Sigmoid colon (tissue), 4 donors: Measurements from ENCODE around the gene SCN10A.

Source experiments
- EP300 ChIP-seq, 4 donors: sonication (generic); formaldehyde crosslinking; IDR thresholded peaks; one replicate each; pipeline ENCODE4 v1.6.1; 2017; ENCODE audit warnings: antibody characterized with exemption in 4 of 4
- POLR2A ChIP-seq, 2 donors: fragments of 450-650 bp; IDR thresholded peaks; one replicate each; pipeline ENCODE4 v1.6.1; 2016; ENCODE audit warnings: antibody characterized with exemption in 2 of 2, mild to moderate bottlenecking in 2 of 2, moderate library complexity in 2 of 2
- POLR2AphosphoS5 ChIP-seq, 4 donors: sonication (generic); formaldehyde crosslinking; IDR thresholded peaks; one replicate each; pipeline ENCODE4 v1.6.1; 2017; ENCODE audit warnings: antibody characterized with exemption in 4 of 4
- TF ChIP-seq, protein P1 (sequence below), 4 experiments: fragments of 450-650 bp in 3 of 4; fragments of 200-600 bp in 1 of 4; IDR thresholded peaks; one replicate each; pipeline ENCODE4 v1.5.1; 2016 to 2019; ENCODE audit warnings: antibody characterized with exemption in 4 of 4, mild to moderate bottlenecking in 3 of 4, moderate library complexity in 2 of 4

GRCh38 chr3:38698760-38699159 is 117.3 kb downstream of the SCN10A start:
- TF ChIP-seq, protein P1, sequence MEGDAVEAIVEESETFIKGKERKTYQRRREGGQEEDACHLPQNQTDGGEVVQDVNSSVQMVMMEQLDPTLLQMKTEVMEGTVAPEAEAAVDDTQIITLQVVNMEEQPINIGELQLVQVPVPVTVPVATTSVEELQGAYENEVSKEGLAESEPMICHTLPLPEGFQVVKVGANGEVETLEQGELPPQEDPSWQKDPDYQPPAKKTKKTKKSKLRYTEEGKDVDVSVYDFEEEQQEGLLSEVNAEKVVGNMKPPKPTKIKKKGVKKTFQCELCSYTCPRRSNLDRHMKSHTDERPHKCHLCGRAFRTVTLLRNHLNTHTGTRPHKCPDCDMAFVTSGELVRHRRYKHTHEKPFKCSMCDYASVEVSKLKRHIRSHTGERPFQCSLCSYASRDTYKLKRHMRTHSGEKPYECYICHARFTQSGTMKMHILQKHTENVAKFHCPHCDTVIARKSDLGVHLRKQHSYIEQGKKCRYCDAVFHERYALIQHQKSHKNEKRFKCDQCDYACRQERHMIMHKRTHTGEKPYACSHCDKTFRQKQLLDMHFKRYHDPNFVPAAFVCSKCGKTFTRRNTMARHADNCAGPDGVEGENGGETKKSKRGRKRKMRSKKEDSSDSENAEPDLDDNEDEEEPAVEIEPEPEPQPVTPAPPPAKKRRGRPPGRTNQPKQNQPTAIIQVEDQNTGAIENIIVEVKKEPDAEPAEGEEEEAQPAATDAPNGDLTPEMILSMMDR (IDR thresholded peaks at IDR 0.05): no peak
- TF ChIP-seq POLR2A (IDR thresholded peaks at IDR 0.05) (no peak), POLR2AphosphoS5 (IDR thresholded peaks at IDR 0.05) (no peak), EP300 (IDR thresholded peaks at IDR 0.05) (no peak)
